Smooth muscle cell (in vitro differentiated cells): ENCODE results near the gene ILK. TPM values are rescaled to one million over a fixed set of nuclear protein-coding genes. Genes with fewer than 3 reads are reported as not detected.

ENCODE experiments used
- DNase-seq: peaks from one replicate; lab custom pipeline; 2025; ENCODE audit not compliant: unreplicated experiment; lab: John Stamatoyannopoulos, UW
- H2AFZ ChIP-seq: fragments of 200-600 bp; sonication (generic); 2 replicates; pipeline ENCODE4 v1.6.0; 2016; ENCODE audit warnings: antibody characterized with exemption, low read depth, mild to moderate bottlenecking
- H3F3A ChIP-seq: fragments of 200-600 bp; sonication (generic); 2 replicates; pipeline ENCODE4 v1.6.0; 2017; ENCODE audit warnings: antibody characterized with exemption, low read depth
- H3K27ac ChIP-seq: fragments of 200-600 bp; sonication (generic); 2 replicates; pipeline ENCODE4 v1.5.1; 2016; ENCODE audit warnings: low read depth, mild to moderate bottlenecking
- H3K27me3 ChIP-seq: fragments of 200-600 bp; sonication (generic); 2 replicates; pipeline ENCODE4 v1.6.1; 2016; ENCODE audit warnings: low read depth, mild to moderate bottlenecking
- H3K36me3 ChIP-seq: fragments of 200-600 bp; sonication (generic); 2 replicates; pipeline ENCODE4 v1.5.1; 2016; ENCODE audit warnings: low read depth
- H3K4me1 ChIP-seq: fragments of 200-600 bp; sonication (generic); 2 replicates; pipeline ENCODE4 v1.5.1; 2016; ENCODE audit warnings: low read depth
- H3K4me2 ChIP-seq: fragments of 200-600 bp; sonication (generic); 2 replicates; pipeline ENCODE4 v1.6.0; 2016; ENCODE audit warnings: mild to moderate bottlenecking
- H3K4me3 ChIP-seq: fragments of 200-600 bp; sonication (generic); 2 replicates; pipeline ENCODE4 v1.5.1; 2016; ENCODE audit warnings: mild to moderate bottlenecking
- H3K79me2 ChIP-seq: fragments of 200-600 bp; sonication (generic); 2 replicates; pipeline ENCODE4 v1.6.0; 2016; ENCODE audit warnings: low read depth, mild to moderate bottlenecking
- H3K9ac ChIP-seq: fragments of 200-600 bp; sonication (generic); 2 replicates; pipeline ENCODE4 v1.6.0; 2016; ENCODE audit warnings: low read depth
- H3K9me3 ChIP-seq: fragments of 200-600 bp; sonication (generic); replicated peaks from 2 replicates; pipeline ENCODE4 v1.5.1; 2016; ENCODE audit warnings: low read depth
- H4K20me1 ChIP-seq: fragments of 200-600 bp; sonication (generic); 2 replicates; pipeline ENCODE4 v1.6.0; 2016; ENCODE audit warnings: low read depth
- WGBS: methylation state at CpG from one replicate; pipeline ENCODE4 v1.1.7; 2016; ENCODE audit warnings: low lambda C conversion rate; 5-methylcytosine and 5-hydroxymethylcytosine counted together
- polyA plus RNA-seq: library from polyadenylated mRNA; unstranded; fragments of >200 nt; fragmentation: Nextera tagmentation; extraction: Ambion mirVana; gene quantifications from 2 replicates; pipeline ENCODE4 v1.2.1, GENCODE V29; 2016
- total RNA-seq: library from RNA; depleted of rRNA; stranded (reverse); fragments of >200 nt; gene quantifications from 2 replicates; pipeline ENCODE4 v1.2.3, GENCODE V29; 2014
- TF ChIP-seq, protein P1 (sequence below): fragments of 200-600 bp; sonication (generic); IDR thresholded peaks from 2 replicates; pipeline ENCODE4 v1.5.1; 2017; ENCODE audit warnings: borderline replicate concordance, mild to moderate bottlenecking, antibody characterized with exemption; ENCODE audit not compliant: insufficient read depth, poor library complexity, severe bottlenecking

The ILK gene
- total and polyA plus RNA-seq, 2 experiments from 2014 or later: 138 to 236 TPM

- Histone ChIP-seq H3F3A (no peaks in the 10 kb centered on the region), H3K4me2 (no peak overlapping the region), H3K79me2 (no peaks in the 10 kb centered on the region), H3K9me3 (no peaks in the 10 kb centered on the region), H2AFZ (no peak overlapping the region), H3K36me3 (no peaks in the 10 kb centered on the region), H3K9ac (no peak overlapping the region), H3K27me3 (no peaks in the 10 kb centered on the region), H3K4me1 (no peaks in the 10 kb centered on the region), H3K27ac (no peak overlapping the region), H3K4me3 (no peak overlapping the region), H4K20me1 (no peaks in the 10 kb centered on the region)
- no peak for DNase-seq
- TF ChIP-seq, protein P1, sequence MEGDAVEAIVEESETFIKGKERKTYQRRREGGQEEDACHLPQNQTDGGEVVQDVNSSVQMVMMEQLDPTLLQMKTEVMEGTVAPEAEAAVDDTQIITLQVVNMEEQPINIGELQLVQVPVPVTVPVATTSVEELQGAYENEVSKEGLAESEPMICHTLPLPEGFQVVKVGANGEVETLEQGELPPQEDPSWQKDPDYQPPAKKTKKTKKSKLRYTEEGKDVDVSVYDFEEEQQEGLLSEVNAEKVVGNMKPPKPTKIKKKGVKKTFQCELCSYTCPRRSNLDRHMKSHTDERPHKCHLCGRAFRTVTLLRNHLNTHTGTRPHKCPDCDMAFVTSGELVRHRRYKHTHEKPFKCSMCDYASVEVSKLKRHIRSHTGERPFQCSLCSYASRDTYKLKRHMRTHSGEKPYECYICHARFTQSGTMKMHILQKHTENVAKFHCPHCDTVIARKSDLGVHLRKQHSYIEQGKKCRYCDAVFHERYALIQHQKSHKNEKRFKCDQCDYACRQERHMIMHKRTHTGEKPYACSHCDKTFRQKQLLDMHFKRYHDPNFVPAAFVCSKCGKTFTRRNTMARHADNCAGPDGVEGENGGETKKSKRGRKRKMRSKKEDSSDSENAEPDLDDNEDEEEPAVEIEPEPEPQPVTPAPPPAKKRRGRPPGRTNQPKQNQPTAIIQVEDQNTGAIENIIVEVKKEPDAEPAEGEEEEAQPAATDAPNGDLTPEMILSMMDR: no peak
- 98% methylated on average over 11 of the region's 11 CpGs for WGBS
Observed at GRCh38 chr11:6557063-6557462, 46.5 kb upstream of the ILK start.

DNA sequence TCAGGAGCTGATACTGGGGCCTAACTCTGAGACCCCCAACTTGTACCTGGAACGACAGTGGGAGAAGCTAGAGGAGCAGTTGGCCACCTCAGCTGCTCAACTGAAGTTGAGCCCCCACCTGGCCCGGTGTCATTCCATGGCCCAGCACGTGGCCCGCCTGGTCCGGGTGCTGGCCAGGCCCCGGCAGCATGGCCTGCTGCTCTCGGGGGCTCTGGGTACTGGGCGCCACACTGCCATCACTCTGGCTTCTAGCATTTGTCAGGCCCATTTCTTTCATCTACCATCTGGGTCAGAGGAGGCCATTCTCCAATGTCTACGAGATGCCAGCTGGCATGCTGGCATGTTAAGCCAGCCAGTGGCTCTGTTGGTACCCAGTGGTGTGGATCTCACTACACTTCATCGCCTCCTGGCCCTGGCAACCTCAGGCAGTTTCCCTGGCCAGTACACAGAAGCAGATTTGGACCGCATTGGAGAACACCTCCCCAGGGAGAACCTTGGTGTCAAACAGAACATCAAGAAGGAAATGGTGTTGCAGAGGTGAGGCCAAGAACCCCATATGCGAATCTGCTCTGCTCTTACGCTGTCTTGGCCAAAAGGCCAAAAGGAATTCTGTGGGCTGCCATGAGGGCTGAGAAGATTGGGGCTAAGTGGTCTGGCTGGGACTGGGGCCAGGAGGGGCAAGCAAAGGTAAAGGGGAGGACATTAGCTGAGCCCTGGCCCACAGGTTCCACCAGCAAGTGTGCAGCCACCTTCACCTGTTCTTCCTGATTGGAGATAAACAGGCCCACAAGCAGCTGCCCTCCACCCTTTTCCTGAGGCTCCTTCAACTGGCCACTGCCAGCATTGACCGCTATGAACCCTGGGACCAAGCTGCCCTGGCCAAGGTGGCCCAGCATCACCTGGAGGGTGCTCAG lies 45.6 kb upstream of the ILK start:
- WGBS: over 99% methylated on average over 14 of the region's 14 CpGs

GRCh38 chr11:6559369-6559768 lies 44.2 kb upstream of the ILK start:
- Histone ChIP-seq H3F3A (no peaks in the 10 kb centered on the region), H3K9ac (no peak overlapping the region), H3K9me3 (no peaks in the 10 kb centered on the region), H3K79me2 (no peaks in the 10 kb centered on the region), H3K4me1 (no peaks in the 10 kb centered on the region), H2AFZ (no peak overlapping the region), H3K27me3 (no peaks in the 10 kb centered on the region), H3K4me3 (no peak overlapping the region), H4K20me1 (no peaks in the 10 kb centered on the region), H3K36me3 (no peaks in the 10 kb centered on the region), H3K27ac (no peak overlapping the region), H3K4me2 (no peak overlapping the region)
- TF ChIP-seq, protein P1: no peak
- 100% methylated on average over 1 of the region's 1 CpG for WGBS
- DNase-seq: no peak

More for the DNA sequence above, 45.6 kb upstream of the ILK start:
- Histone ChIP-seq H3K4me2 (no peak overlapping the region), H4K20me1 (no peaks in the 10 kb centered on the region), H3K79me2 (no peaks in the 10 kb centered on the region), H3F3A (no peaks in the 10 kb centered on the region), H3K4me1 (no peaks in the 10 kb centered on the region), H3K9ac (no peak overlapping the region), H3K9me3 (no peaks in the 10 kb centered on the region), H3K36me3 (no peaks in the 10 kb centered on the region), H3K4me3 (no peak overlapping the region), H2AFZ (no peak overlapping the region), H3K27ac (no peak overlapping the region), H3K27me3 (no peaks in the 10 kb centered on the region)
- DNase-seq: no peak
- TF ChIP-seq, protein P1: no peak
